GM12892 (cell line): Measurements from ENCODE around the gene RMND5A.

Source experiments
- POLR2A ChIP-seq: IDR thresholded peaks from 2 replicates; pipeline ENCODE4 v1.6.1; 2011; ENCODE audit warnings: low read depth, low read length, control low read depth
- POLR2AphosphoS5 ChIP-seq: IDR thresholded peaks from 2 replicates; pipeline ENCODE4 v1.6.1; 2011; ENCODE audit warnings: low read depth, low read length, control low read depth
- TAF1 ChIP-seq: IDR thresholded peaks from 2 replicates; pipeline ENCODE4 v1.6.1; 2011; ENCODE audit warnings: low read depth, mild to moderate bottlenecking, control low read depth, low read length, borderline replicate concordance

DNA sequence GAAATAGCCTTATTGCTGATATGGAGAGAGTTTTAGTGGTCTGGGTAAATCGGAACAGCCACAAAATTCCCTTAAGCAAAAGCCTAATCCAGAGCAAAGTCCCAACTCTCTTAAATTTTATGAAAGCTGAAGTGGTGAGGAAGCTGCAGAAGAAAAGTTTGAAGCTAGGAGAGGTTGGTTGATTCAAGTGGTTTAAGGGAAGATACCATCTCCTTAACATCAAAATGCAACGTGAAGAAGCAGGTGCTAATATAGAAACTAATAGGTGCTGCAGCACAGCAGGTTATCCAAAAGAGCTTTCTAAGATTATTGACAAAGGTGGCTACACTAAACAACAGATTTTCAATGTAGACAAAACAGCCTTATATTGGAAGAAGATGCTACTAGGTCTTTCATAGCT, 98.9 kb downstream of the RMND5A start:
- TF ChIP-seq POLR2AphosphoS5 (no peak), POLR2A (no peak), TAF1 (no peak)
